Transverse colon (tissue), 4 donors: ENCODE results near the gene FAM227A.

Experiments used
- CTCF ChIP-seq, 5 experiments: fragments of 200-600 bp in 3 of 5; fragments of 450-650 bp in 2 of 5; sonication (generic) in 3 of 5; IDR thresholded peaks; 1 replicate in 2 of 5; 2 replicates in 3 of 5; pipeline ENCODE4 v1.5.1; 2016 to 2017; ENCODE audit warnings: antibody characterized with exemption in 5 of 5, inconsistent platforms in 3 of 5, mild to moderate bottlenecking in 2 of 5, moderate library complexity in 1 of 5
- POLR2A ChIP-seq: fragments of 450-650 bp; IDR thresholded peaks from one replicate; pipeline ENCODE4 v1.6.1; 2016; ENCODE audit warnings: antibody characterized with exemption, mild to moderate bottlenecking, moderate library complexity
- POLR2AphosphoS5 ChIP-seq, 3 donors: sonication (generic); formaldehyde crosslinking; IDR thresholded peaks; one replicate each; pipeline ENCODE4 v1.6.1; 2016; ENCODE audit warnings: antibody characterized with exemption in 3 of 3

GRCh38 chr22:38689651-38690050, 33.5 kb upstream of the FAM227A start:
- TF ChIP-seq CTCF (IDR thresholded peaks at IDR 0.05), result no peak
- TF ChIP-seq POLR2A, result no peak
- no peak for TF ChIP-seq POLR2AphosphoS5 (IDR thresholded peaks at IDR 0.05)
